ENCODE results near the gene SPSB4.

The SPSB4 gene

GRCh38 chr3:141183606-141184005 is 132.5 kb downstream of the SPSB4 start:
- DNase-seq (ENCODE audit: low spot score): no peak
- in situ Hi-C loops (cut with MboI; ENCODE audit: low pct_unique_long_range_greater_than_20kb, low sequenced_read_pairs, unreplicated experiment): loop anchor here (25.0 kb wide), 1 partner anchor 171 kb away; no protein-coding TSS in a partner anchor
- no peak for TF ChIP-seq CTCF (IDR thresholded peaks at IDR 0.05; ENCODE audit: extremely low read depth, insufficient read depth, missing control alignments)

GRCh38 chr3:141184430-141184829 is 133.3 kb downstream of the SPSB4 start:
- no peak for TF ChIP-seq CTCF (IDR thresholded peaks at IDR 0.05; ENCODE audit: extremely low read depth, insufficient read depth, missing control alignments)
- in situ Hi-C loops (cut with MboI; ENCODE audit: low pct_unique_long_range_greater_than_20kb, low sequenced_read_pairs, unreplicated experiment): loop anchor here (25.0 kb wide), 1 partner anchor 172 kb away; no protein-coding TSS in a partner anchor
- no peak for DNase-seq (ENCODE audit: low spot score)

GRCh38 chr3:141191097-141191749 is 140.1 kb downstream of the SPSB4 start:
- no peak for DNase-seq (ENCODE audit: low spot score)
- no peak for TF ChIP-seq CTCF (IDR thresholded peaks at IDR 0.05; ENCODE audit: extremely low read depth, insufficient read depth, missing control alignments)
- in situ Hi-C loops (cut with MboI; ENCODE audit: low pct_unique_long_range_greater_than_20kb, low sequenced_read_pairs, unreplicated experiment): loop anchor here (25.0 kb wide), 1 partner anchor 179 kb away; no protein-coding TSS in a partner anchor

GRCh38 chr3:141192345-141192744 is 141.2 kb downstream of the SPSB4 start:
- TF ChIP-seq CTCF (IDR thresholded peaks at IDR 0.05; ENCODE audit: extremely low read depth, insufficient read depth, missing control alignments): peak; percentile 93
- in situ Hi-C loops (cut with MboI; ENCODE audit: low pct_unique_long_range_greater_than_20kb, low sequenced_read_pairs, unreplicated experiment): loop anchor here (25.0 kb wide), 1 partner anchor 180 kb away; no protein-coding TSS in a partner anchor
- peak; percentile 75 for DNase-seq (ENCODE audit: low spot score)

GRCh38 chr3:141193066-141193830 is 142.1 kb downstream of the SPSB4 start:
- in situ Hi-C loops (cut with MboI; ENCODE audit: low pct_unique_long_range_greater_than_20kb, low sequenced_read_pairs, unreplicated experiment): loop anchor here (25.0 kb wide), 1 partner anchor 181 kb away; no protein-coding TSS in a partner anchor
- no peak for TF ChIP-seq CTCF (IDR thresholded peaks at IDR 0.05; ENCODE audit: extremely low read depth, insufficient read depth, missing control alignments)
- no peak for DNase-seq (ENCODE audit: low spot score)
